ENCODE data around the gene VSIG4. TPM values are rescaled to one million over a fixed set of nuclear protein-coding genes. Genes with fewer than 3 reads are reported as not detected.

The VSIG4 gene
- total and polyA plus RNA-seq, 11 donors = 4.7 to 162 (median 27.5) TPM

- Histone ChIP-seq H3K4me3 (no peak overlapping the region), H3K36me3 (peaks cover 0 to 12% (median 0%) of the 10 kb centered on the region in 9 donors), H3K4me1 (peaks cover 0 to 39% (median 0%) of the 10 kb centered on the region in 12 donors), H3K27ac (peak overlapping the region in 1 of 12 donors; percentile 88), H3K27me3 (peaks cover 0 to 20% (median 0%) of the 10 kb centered on the region in 9 donors), H3K9me3 (no peaks in the 10 kb centered on the region)
- no peak for TF ChIP-seq POLR2A (IDR thresholded peaks at IDR 0.05)
- TF ChIP-seq, protein P1, sequence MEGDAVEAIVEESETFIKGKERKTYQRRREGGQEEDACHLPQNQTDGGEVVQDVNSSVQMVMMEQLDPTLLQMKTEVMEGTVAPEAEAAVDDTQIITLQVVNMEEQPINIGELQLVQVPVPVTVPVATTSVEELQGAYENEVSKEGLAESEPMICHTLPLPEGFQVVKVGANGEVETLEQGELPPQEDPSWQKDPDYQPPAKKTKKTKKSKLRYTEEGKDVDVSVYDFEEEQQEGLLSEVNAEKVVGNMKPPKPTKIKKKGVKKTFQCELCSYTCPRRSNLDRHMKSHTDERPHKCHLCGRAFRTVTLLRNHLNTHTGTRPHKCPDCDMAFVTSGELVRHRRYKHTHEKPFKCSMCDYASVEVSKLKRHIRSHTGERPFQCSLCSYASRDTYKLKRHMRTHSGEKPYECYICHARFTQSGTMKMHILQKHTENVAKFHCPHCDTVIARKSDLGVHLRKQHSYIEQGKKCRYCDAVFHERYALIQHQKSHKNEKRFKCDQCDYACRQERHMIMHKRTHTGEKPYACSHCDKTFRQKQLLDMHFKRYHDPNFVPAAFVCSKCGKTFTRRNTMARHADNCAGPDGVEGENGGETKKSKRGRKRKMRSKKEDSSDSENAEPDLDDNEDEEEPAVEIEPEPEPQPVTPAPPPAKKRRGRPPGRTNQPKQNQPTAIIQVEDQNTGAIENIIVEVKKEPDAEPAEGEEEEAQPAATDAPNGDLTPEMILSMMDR (IDR thresholded peaks at IDR 0.05) = no peak
- intact Hi-C loops (cut with DNase I) = no loop called here
- ATAC-seq (no peak), DNase-seq (no peak)
- WGBS, 4 donors = 78 to 86% (median 84%) methylated on average over 7 to 9 of the region's 9 CpGs
Observed at GRCh38 chrX:66021765-66022631, 17.9 kb downstream of the VSIG4 start.

DNA sequence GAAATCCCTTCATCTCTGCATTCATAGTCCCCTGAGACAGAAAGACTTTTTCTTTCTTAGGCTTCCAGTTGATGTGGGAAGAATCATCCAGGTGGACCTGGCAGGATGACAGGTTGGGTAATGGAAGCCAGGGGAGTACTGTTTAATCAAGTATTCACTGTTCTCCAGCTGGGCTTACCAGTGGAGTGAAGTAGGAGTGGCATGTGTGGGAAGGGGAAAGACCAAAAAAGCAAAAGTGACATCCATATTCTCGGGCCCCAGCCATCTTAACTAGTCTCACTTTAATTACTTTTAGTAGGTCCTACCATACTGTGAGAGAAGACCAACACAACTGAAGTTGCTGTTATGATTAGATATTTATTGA is 18.5 kb downstream of the VSIG4 start:
- H3K4me1 ChIP-seq = peaks cover 0 to 45% (median 0%) of the 10 kb centered on the region in 12 donors
- TF ChIP-seq, protein P1 (IDR thresholded peaks at IDR 0.05) = no peak
- TF ChIP-seq POLR2A (IDR thresholded peaks at IDR 0.05) = no peak

GRCh38 chrX:66020631-66021334 is 19.1 kb downstream of the VSIG4 start:
- peak overlapping the region in 1 of 12 donors; percentile 88 for H3K27ac ChIP-seq
- H3K27me3 ChIP-seq = peaks cover 0 to 27% (median 0%) of the 10 kb centered on the region in 9 donors
- H3K4me3 ChIP-seq = no peak overlapping the region
- peaks cover 0 to 50% (median 0%) of the 10 kb centered on the region in 12 donors for H3K4me1 ChIP-seq
- ATAC-seq (peak in 2 of 4 donors; percentile 25 to 33), DNase-seq (no peak)
- 67 to 79% (median 74%) methylated on average over 10 of the region's 10 CpGs for WGBS, 4 donors
- peaks cover 0 to 8% (median 0%) of the 10 kb centered on the region in 9 donors for H3K36me3 ChIP-seq
- no peak for TF ChIP-seq POLR2A (IDR thresholded peaks at IDR 0.05)
- TF ChIP-seq, protein P1 (IDR thresholded peaks at IDR 0.05) = no peak
- H3K9me3 ChIP-seq = no peaks in the 10 kb centered on the region
- intact Hi-C loops (cut with DNase I) = no loop called here

More for the DNA sequence above, 18.5 kb downstream of the VSIG4 start:
- ATAC-seq (no peak), DNase-seq (no peak)
- H3K27me3 ChIP-seq = peaks cover 0 to 26% (median 0%) of the 10 kb centered on the region in 9 donors
- H3K4me3 ChIP-seq = no peak overlapping the region
- 50 to 75% (median 63%) methylated on average over 1 of the region's 1 CpG for WGBS, 4 donors
- H3K27ac ChIP-seq = peak overlapping the region in 1 of 12 donors; percentile 88
- no peaks in the 10 kb centered on the region for H3K9me3 ChIP-seq
- peaks cover 0 to 8% (median 0%) of the 10 kb centered on the region in 9 donors for H3K36me3 ChIP-seq
- intact Hi-C loops (cut with DNase I) = no loop called here

GRCh38 chrX:66019974-66020373 is 19.9 kb downstream of the VSIG4 start:
- peaks cover 0 to 8% (median 0%) of the 10 kb centered on the region in 9 donors for H3K36me3 ChIP-seq
- peak overlapping the region in 1 of 12 donors; percentile 88 for H3K27ac ChIP-seq
- H3K9me3 ChIP-seq = no peaks in the 10 kb centered on the region
- no peak overlapping the region for H3K4me3 ChIP-seq
- peaks cover 0 to 58% (median 0%) of the 10 kb centered on the region in 12 donors for H3K4me1 ChIP-seq
- H3K27me3 ChIP-seq = peaks cover 0 to 23% (median 0%) of the 10 kb centered on the region in 9 donors
- TF ChIP-seq, protein P1 (IDR thresholded peaks at IDR 0.05) = no peak
- TF ChIP-seq POLR2A (IDR thresholded peaks at IDR 0.05) = no peak
- intact Hi-C loops (cut with DNase I) = no loop called here
- ATAC-seq (no peak), DNase-seq (no peak)
- WGBS, 4 donors = 55 to 85% (median 67%) methylated on average over 2 of the region's 2 CpGs
